Lower lobe of right lung (tissue), 2 donors: ENCODE measurements around the gene EPB41L4A. TPM values are rescaled to one million over a fixed set of nuclear protein-coding genes. Genes with fewer than 3 reads are reported as not detected.

ENCODE experiments used
- ATAC-seq, 2 donors: fragments of 200-7000 bp; cut with Tn5 transposase; one replicate each; pipeline ENCODE4 v1.9.1; 2020 to 2022; ENCODE audit warnings: mild to moderate bottlenecking in 2 of 2, moderate library complexity in 2 of 2
- DNase-seq: peaks from one replicate; pipeline ENCODE4 v3.0.0-alpha.2; 2020
- H3K27ac ChIP-seq: fragments of 200-600 bp; one replicate; pipeline ENCODE4 v1.8.0; 2022
- H3K27me3 ChIP-seq: fragments of 200-600 bp; one replicate; pipeline ENCODE4 v1.8.0; 2022; ENCODE audit warnings: low read depth
- H3K36me3 ChIP-seq: fragments of 200-600 bp; one replicate; pipeline ENCODE4 v1.8.0; 2022; ENCODE audit warnings: mild to moderate bottlenecking
- H3K4me1 ChIP-seq: fragments of 200-600 bp; one replicate; pipeline ENCODE4 v1.8.0; 2022
- H3K4me3 ChIP-seq: fragments of 200-600 bp; one replicate; pipeline ENCODE4 v1.8.0; 2022; ENCODE audit warnings: mild to moderate bottlenecking
- H3K9me3 ChIP-seq: fragments of 200-600 bp; one replicate; pipeline ENCODE4 v1.8.0; 2022
- intact Hi-C: fragments of 100-400 bp; cut with DNase I; formaldehyde crosslinking; loops from one replicate; pipeline ENCODE4 v1.11.0; 2022
- total RNA-seq: library from RNA; stranded (reverse); fragmentation: NEBNext Ultra II Directional; extraction: Animal tissue kit (Norgen Biotek cat#: 25700); gene quantifications from one replicate; pipeline ENCODE4 v1.2.1, GENCODE V29; 2021
- TF ChIP-seq, protein P1 (sequence below): fragments of 200-600 bp; IDR thresholded peaks from one replicate; pipeline ENCODE4 v1.8.0; 2022; ENCODE audit warnings: antibody characterized with exemption, mild to moderate bottlenecking
- donor health status: DM: no; HTN: yes; CAD: no; lungs with severe emphysema.

EPB41L4A gene
- total RNA-seq, 1 donor from 2014 or later = 44.8 TPM

GRCh38 chr5:112329419-112330090 lies 89.5 kb downstream of the EPB41L4A start:
- intact Hi-C loops = no loop called here
- Histone ChIP-seq H3K27me3 (no peaks in the 10 kb centered on the region), H3K36me3 (no peaks in the 10 kb centered on the region), H3K4me3 (no peak overlapping the region), H3K9me3 (no peaks in the 10 kb centered on the region), H3K4me1 (peaks cover 31% of the 10 kb centered on the region), H3K27ac (no peak overlapping the region)
- no peak for DNase-seq
- TF ChIP-seq, protein P1, sequence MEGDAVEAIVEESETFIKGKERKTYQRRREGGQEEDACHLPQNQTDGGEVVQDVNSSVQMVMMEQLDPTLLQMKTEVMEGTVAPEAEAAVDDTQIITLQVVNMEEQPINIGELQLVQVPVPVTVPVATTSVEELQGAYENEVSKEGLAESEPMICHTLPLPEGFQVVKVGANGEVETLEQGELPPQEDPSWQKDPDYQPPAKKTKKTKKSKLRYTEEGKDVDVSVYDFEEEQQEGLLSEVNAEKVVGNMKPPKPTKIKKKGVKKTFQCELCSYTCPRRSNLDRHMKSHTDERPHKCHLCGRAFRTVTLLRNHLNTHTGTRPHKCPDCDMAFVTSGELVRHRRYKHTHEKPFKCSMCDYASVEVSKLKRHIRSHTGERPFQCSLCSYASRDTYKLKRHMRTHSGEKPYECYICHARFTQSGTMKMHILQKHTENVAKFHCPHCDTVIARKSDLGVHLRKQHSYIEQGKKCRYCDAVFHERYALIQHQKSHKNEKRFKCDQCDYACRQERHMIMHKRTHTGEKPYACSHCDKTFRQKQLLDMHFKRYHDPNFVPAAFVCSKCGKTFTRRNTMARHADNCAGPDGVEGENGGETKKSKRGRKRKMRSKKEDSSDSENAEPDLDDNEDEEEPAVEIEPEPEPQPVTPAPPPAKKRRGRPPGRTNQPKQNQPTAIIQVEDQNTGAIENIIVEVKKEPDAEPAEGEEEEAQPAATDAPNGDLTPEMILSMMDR = no peak
- ATAC-seq = no peak

DNA sequence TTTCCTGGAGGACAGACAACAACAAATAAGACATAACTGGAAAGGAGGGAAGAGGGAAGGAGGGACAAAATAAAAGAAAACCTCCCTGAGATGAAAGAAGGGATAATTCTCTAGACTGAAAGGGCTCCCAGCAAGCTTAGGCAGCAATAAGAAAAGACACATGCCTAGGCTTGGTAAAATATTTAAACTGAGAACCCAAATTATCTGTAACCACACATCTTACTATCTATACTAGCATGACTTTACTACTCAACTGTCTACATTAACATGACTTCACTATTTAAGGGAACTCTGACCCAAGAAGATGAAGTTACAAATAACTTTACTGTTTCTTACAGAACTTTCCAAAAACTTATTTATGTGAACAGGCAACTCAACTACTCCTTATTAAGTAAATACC lies 95.9 kb downstream of the EPB41L4A start:
- H3K27me3 ChIP-seq = no peaks in the 10 kb centered on the region
- no peak overlapping the region for H3K27ac ChIP-seq
- no peaks in the 10 kb centered on the region for H3K9me3 ChIP-seq
- no peaks in the 10 kb centered on the region for H3K36me3 ChIP-seq
- TF ChIP-seq, protein P1 = no peak
- intact Hi-C loops = no loop called here
- H3K4me1 ChIP-seq = no peaks in the 10 kb centered on the region
- ATAC-seq (no peak), DNase-seq (no peak)
- H3K4me3 ChIP-seq = no peak overlapping the region

- Histone ChIP-seq H3K4me1 (no peaks in the 10 kb centered on the region), H3K4me3 (no peak overlapping the region), H3K36me3 (no peaks in the 10 kb centered on the region), H3K27me3 (no peaks in the 10 kb centered on the region), H3K27ac (no peak overlapping the region), H3K9me3 (no peaks in the 10 kb centered on the region)
- TF ChIP-seq, protein P1 = no peak
- DNase-seq (no peak), ATAC-seq (no peak)
- intact Hi-C loops = no loop called here
Measured at GRCh38 chr5:112320408-112320807, 98.7 kb downstream of the EPB41L4A start.

DNA sequence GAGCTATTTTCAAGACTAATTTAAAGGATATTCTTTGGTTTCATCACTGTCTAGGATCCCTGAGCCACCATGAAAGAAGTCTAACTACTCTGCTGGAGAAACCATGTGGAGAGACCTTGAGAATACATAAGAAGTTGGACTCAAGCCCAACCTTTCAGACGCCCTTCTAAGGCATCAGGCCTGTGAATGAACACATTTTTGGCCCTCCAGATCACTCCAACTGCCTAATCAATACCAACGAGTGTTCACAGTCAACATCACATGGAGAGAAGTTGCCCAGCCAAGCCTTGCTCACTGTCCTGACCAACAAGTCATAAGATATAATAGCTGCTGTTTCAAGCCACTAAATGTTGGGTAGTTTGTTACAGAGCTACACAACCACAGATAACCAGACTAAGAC lies 100.7 kb downstream of the EPB41L4A start:
- H3K27ac ChIP-seq = no peak overlapping the region
- TF ChIP-seq, protein P1 = no peak
- H3K27me3 ChIP-seq = no peaks in the 10 kb centered on the region
- no peaks in the 10 kb centered on the region for H3K4me1 ChIP-seq
- H3K9me3 ChIP-seq = no peaks in the 10 kb centered on the region
- intact Hi-C loops = no loop called here
- no peak overlapping the region for H3K4me3 ChIP-seq
- DNase-seq (no peak), ATAC-seq (no peak)
- no peaks in the 10 kb centered on the region for H3K36me3 ChIP-seq

DNA sequence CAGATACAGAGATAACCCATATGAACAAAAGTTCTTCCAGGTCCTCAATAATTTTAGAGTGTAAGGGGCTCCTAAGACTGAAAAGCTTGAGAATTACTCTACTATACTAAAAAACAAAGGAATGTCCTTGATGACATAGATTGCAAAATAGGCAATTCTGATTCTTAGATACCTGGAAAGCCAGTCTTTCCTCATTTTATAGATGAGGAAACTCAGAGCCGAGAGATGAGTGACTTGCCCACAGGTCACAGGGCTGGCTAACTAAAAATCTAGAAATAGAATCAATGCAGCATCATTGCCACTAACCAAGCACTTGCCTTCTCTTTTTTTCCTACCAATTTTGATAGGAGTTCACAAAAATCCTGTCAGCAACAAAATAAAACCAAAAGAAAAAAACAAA lies 101.2 kb downstream of the EPB41L4A start:
- H3K9me3 ChIP-seq = no peaks in the 10 kb centered on the region
- intact Hi-C loops = no loop called here
- no peak overlapping the region for H3K27ac ChIP-seq
- H3K27me3 ChIP-seq = no peaks in the 10 kb centered on the region
- no peak overlapping the region for H3K4me3 ChIP-seq
- H3K36me3 ChIP-seq = no peaks in the 10 kb centered on the region
- H3K4me1 ChIP-seq = no peaks in the 10 kb centered on the region
- TF ChIP-seq, protein P1 = no peak
- ATAC-seq = no peak
- no peak for DNase-seq
